AG10803 (cell line): Measurements from ENCODE around the gene ZYG11B.

ENCODE experiments used
- DNase-seq: peaks from one replicate; pipeline ENCODE4 v3.0.0; 2010; ENCODE audit warnings: low read depth
- H3K4me3 ChIP-seq: 2 replicates; pipeline ENCODE4 v1.5.1; 2011; ENCODE audit warnings: mild to moderate bottlenecking, low read length, control low read depth
- TF ChIP-seq, protein P1 (sequence below): conservative IDR thresholded peaks from 2 replicates; pipeline ENCODE4 v1.5.1; 2011; ENCODE audit warnings: mild to moderate bottlenecking, low read length, control low read depth, inconsistent platforms

ZYG11B gene

DNA sequence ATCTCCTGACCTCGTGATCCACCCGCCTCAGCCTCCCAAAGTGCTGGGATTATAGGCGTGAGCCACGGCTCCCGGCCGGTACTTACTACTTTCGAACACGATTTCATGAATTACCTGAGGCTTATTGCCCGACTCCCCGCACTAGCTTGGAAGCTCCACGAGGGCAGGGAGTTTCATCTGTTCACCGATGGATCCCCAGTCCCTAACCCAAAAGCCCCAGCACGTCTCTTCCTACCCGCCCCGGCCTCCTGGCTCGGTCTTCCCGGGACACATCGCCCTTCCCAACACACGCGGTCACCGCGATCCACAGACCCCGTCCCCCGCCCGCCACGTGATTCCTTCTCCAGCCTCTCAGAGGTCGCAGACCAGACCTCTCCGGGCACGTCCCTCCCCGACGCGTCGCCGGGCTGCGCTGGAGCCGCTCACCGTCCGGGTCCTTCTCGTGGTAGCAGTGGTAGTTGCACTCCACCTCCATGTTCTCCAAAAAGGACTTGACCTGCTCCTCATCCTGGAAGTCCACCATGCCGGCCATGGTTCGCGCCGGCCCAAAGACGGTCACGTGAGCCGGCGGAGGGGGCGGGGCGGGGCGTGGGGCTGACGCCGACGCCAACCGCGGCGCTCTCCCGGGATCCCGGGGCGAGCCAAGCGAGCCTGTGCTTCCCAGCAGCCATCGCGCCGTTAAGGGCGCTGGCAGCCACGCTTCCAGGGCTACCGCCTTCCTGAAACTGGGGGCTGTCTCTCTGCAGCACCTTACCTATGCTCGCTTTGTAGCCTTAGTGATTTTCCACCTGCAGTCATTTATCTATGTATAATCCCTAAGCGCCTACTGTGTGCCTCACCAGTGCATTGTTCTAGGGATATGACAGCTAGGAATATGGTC, 28.2 kb upstream of the ZYG11B start, which contains the start of gene COA7:
COA7 (minus strand) TSS at position 553 of the 880 bp plus-strand sequence; CDS start at position 532, 21 bp downstream.
- DNase-seq: peak; percentile 77
- TF ChIP-seq, protein P1, sequence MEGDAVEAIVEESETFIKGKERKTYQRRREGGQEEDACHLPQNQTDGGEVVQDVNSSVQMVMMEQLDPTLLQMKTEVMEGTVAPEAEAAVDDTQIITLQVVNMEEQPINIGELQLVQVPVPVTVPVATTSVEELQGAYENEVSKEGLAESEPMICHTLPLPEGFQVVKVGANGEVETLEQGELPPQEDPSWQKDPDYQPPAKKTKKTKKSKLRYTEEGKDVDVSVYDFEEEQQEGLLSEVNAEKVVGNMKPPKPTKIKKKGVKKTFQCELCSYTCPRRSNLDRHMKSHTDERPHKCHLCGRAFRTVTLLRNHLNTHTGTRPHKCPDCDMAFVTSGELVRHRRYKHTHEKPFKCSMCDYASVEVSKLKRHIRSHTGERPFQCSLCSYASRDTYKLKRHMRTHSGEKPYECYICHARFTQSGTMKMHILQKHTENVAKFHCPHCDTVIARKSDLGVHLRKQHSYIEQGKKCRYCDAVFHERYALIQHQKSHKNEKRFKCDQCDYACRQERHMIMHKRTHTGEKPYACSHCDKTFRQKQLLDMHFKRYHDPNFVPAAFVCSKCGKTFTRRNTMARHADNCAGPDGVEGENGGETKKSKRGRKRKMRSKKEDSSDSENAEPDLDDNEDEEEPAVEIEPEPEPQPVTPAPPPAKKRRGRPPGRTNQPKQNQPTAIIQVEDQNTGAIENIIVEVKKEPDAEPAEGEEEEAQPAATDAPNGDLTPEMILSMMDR: no peak
- peak within 1 kb of the TSS; percentile 90 for H3K4me3 ChIP-seq

DNA sequence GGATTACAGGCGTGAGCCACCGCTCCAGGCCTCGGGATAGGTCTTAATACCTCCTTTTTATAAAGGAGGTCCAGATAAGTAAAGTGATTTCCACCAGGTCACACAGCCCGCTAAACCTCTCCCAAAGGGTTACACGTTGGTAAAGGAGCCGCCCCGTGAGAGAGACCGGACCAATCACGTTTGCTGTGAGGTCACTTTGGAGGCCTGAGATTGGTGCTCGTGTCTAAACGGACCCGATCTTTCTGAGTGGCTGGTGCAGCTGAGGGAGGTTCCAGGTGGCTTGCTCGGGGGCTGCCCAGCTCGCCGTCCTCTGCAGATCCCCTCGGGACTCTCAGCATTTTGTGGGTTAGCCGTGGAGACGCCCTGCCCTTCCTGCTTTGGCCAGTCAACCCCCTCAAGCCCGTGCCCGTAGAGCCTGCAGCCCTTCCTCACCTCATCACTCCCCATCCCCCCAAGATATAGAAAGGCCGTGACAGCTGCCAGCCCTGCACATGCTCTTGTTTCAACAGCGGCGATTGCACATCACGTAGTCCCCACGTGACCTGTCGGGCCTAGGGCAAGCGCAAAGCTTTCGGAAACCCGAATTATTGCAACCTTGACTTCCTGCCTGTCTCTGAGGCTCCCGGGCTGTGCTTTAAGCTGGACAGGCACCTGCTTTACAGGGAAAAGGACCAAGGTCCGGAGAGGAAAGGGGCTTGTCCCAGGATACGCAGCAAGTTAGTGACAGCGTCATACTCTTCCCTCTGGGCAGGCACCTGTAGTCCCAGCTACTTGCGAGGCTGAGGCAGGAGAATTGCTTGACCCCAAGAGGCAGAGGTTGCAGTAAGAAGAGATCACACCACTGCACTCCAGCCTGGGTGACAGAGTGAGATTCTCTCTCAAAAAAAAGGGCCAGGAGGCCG, 23.1 kb upstream of the ZYG11B start:
- TF ChIP-seq, protein P1: no peak
- peak; percentile 83 for DNase-seq
- peak overlapping the region; percentile 74 for H3K4me3 ChIP-seq

DNA sequence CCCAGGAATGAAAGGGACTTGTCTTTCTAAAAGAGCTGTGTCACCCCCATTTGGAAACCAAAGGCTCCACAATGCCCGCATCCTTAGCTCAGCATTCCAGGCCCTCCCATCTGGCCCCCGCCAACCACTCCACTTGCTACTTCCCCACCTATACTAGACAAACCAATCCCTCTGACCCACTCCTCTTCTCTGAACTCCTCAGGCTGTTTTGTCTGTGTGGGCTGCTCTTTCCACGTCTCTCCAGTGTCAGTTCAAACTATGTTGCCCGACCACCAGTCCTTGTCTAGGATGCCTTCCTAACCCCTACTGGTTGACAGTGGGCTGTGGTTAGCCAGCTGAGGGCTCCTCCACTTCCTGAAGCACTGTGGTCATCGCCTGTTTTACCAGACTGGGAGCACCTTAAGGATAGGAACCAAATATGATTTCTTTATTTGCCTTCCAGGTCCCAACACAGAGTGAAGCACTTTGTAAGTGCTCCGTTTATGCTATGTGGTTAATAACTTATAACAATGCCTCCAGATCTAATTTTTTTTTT, 20.1 kb upstream of the ZYG11B start:
- TF ChIP-seq, protein P1: no peak
- DNase-seq: no peak
- H3K4me3 ChIP-seq: no peak overlapping the region

DNA sequence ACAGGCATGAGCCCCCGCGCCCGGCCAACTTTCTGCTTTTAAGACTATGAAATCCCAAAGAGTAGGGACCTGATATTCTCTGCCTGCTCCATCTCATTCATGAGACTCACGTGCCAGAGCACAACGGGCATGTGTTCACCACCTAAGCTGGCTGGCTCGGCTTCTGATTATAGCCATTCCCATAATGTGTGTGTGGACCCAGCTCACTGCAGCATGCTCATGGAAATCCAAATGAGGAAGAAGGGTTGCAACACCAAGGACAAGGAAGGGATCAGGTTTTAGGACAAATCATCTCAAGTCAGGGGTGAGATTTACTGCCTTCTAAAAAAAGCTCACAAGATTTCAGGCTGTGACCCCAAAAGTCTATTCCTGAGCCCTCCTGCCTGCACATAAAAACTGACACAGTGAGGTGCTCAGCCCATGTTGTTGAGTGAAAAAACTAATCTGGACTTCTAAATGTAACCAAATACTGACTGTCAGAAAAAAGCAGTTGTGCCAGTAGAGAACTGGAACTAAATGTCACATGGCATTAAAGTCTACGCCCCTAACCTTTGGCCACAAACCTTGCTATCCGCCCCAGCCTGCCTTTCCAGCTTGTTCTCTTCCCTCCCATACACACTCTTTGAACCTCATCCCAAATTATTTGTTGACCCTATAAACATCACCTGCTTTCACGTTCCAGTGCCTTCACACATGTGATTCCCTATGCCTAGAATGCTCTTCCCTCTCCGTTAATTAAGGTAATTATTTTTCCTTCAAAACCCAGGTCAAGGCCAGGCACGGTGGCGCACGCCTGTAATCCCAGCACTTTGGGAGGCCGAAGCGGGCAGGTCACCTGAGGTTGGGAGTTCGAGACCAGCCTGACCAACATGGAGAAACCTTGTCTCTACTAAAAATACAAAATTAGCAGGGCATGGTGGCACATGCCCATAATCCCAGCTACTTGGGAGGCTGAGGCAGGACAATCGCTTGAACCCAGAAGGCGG, 19.0 kb upstream of the ZYG11B start:
- H3K4me3 ChIP-seq: no peak overlapping the region
- TF ChIP-seq, protein P1: no peak
- no peak for DNase-seq

DNA sequence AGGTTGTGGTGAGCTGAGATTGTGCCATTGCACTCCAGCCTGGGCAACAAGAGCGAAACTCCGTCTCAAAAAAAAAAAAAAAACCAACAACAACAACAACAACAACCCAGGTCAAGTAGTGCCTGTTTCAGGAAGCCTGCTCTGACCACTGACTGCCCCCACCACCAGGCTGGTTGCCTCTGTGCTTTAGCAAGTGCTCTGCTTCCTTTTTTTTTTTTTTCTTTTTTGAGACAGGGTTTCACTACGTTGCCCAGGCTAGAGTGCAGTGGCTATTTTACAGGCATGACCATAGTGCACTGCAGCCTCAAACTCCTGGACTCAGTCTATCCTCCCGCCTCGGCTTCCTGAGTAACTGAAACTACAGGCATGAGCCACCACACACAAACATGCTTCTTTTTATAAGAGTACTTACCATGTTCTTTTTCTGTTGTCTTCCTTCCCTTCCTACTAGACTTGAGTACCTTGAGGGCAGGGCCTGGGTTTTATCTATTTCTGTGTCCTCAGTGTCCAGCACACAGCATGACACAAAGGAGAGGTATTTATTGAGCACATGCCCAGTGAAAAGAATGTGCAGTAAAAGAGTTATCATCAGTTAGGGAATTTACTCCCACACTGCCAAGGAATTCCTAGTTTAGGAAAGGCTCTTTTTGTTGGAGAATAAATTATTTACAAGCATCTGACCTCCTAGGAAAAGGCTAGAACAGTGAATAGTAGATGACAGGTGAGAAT, 18.2 kb upstream of the ZYG11B start:
- no peak overlapping the region for H3K4me3 ChIP-seq
- DNase-seq: peak; percentile 91
- TF ChIP-seq, protein P1: no peak
